Epidermal melanocyte (primary cell): ENCODE data around the gene IFNA13.
"Not testable (repeated sequence)": the region's sequence is repeated elsewhere in the genome, so short reads cannot be mapped to it uniquely, and the experiment has no call there.

Source experiments
- DNase-seq: peaks from one replicate; pipeline ENCODE4 v3.0.0; 2011; ENCODE audit warnings: low spot score; ENCODE audit not compliant: insufficient read length

Gene IFNA13

DNA sequence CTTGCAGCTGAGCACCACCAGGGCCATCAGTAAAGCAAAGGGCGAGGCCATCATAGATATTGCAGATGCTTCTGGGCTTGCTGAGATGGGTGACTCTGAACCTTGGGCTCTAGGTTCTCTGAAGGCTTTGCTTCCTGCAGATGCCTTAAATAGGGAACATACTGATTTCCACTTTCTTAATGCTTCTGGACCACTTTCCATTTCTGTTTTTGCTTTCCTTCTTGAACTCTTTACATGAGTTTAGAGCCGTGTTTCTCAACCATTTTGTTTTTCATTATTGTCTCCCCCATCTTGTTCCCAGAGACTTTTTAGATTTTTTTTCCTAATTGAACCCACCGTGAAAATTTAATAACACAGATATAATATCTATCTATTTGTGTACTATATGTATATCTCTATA lies at the start of gene IFNA13:
TSS of gene IFNA13 (minus strand) at position 101 of the 400 bp plus-strand sequence. CDS start at position 54, 47 bp downstream.
- DNase-seq = no peak

DNA sequence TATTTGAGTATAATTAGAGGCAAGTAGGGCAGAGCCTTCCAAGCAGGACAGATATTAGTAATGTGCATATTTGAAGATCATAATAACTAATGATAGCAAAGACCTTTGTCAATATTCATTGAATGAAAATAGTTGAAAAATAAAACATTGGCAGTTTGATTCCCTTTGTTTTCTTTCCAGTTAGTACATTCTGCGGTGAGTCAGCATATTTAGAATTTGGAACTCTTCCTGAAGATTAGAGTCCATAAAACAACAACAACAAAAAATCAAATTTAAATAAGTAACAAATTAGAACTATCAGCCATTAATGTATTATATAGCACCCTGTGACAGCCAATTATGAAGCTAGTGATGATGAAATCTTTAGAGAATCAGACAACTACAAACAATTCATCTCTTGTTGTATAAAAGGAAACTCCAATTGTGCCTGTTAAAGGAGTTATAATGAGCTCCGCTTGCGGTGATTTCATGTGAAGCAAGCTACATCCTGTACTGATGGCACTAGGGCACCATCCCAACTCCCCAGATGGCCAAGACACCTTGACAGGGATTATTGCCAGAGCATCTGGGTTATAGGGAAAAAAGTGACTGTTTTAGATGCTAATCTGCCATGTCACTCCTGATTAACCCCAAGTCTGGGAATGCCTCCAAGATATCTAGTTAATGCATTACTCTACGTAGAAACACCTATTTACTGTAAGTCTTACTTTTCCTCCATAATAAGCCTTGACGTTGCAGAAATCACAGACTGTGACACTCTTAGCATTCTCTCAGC lies 47.8 kb upstream of the IFNA13 start:
- DNase-seq = no peak

DNA sequence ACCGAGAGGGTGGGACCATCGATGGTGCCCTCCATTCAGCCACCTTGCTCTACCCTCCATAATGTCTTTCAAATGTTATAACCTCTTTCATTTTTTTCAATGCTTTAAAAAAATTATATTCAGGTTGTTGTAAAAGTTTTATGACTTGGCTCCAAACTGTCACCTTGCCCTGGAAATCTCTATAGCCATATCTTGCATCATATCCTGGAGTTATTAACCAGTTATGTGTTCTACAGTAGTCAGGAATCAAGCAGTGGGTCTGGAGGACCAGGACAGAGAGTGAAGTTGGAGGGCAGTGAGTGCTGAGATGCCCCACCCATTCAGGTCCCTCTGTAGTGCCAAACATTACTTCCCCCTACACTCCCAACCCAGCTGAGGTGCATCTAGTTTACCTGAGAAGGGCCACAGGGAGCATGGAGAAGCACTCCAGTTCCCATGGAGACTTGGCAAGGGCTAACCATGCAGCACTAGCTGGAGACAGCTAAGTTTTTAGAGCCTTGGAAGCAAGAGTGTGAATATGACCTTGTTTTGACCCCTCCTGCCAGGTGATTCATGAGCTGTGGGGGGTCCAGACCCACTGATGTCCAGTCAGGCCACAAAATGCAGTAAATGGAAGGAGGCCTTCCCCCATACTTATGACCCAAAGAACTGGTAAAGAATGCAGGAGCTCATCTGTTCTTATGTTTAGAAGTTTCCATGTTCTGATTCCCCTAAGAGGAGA lies 46.5 kb upstream of the IFNA13 start:
- DNase-seq = no peak

GRCh38 chr9:21413624-21414023 lies 45.8 kb upstream of the IFNA13 start:
- DNase-seq = no peak

GRCh38 chr9:21413151-21413550 lies 45.3 kb upstream of the IFNA13 start:
- no peak for DNase-seq

- no peak for DNase-seq
These were observed 44.2 kb upstream of the IFNA13 start for GRCh38 chr9:21412107-21412506.

- DNase-seq = no peak
These were observed 41.0 kb upstream of the IFNA13 start, which contains the start of gene IFNA8 for GRCh38 chr9:21408817-21409216. IFNA8 (plus strand) TSS chr9:21409117; CDS start chr9:21409177, 60 bp downstream.

DNA sequence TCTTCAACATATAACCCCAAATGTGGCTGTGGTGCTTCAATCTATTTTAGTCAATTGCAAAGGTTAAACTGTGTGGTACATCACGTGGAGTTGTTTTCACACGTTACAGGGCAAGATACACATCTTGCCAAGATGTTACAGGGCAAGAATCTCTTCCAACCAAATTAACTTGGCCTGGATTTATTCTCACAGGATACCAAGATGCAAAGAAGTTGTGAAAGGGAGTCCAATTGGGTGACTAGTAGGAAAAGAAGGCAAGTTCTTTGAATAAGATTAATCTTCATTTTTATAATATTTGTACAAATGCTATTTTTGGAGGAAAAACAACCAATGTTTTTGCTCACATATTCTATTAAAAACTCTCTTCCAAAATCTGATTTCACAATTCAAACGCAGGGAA lies 36.3 kb upstream of the IFNA13 start:
- DNase-seq = no peak

- DNase-seq = no peak
These were observed 34.8 kb upstream of the IFNA13 start for GRCh38 chr9:21402386-21403251.

DNA sequence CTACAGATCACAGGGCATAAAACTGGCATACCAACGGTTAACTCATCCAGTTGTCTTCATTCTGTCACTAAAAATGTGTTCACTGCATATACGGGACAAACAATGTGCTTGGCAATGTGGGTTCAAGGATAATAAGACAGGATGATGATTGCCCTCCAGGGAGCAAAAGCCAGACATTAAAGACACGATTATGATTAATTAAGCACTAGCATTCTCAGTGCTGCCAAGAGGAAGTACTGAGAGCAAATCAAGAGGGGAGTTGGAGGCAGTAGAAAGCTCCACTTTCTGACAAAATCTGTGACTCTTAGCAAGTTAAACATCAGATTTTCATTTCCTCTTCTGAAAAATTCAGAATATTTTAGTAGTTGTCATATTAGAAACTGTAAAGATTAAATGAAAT lies 32.1 kb upstream of the IFNA13 start:
- DNase-seq = no peak

DNA sequence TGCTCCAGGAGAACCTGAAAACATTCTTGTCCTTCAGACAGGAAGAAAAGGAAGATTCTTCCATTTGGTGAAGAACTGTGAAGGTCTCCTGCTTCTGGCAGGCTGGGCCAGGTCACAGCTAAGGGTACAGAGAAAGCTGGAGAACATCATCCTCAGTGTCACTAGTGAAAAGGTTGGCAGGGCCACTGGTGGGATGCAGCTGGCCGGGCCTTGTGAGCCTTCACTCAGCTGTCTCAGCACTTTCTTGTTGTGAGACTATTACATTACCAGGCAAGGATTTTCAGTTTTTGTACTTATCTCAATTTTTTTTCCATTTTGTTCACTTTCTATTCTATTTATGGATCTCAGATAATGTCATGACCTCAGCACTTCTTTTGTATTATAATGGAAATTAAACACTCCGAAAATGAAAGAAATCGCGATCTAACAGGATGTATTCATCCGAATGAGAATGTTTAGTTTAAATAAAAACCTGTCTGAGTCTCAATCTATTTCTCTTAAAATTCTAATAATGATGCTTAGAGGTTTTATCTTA lies 31.2 kb upstream of the IFNA13 start:
- no peak for DNase-seq

GRCh38 chr9:21395778-21396717 lies 28.2 kb upstream of the IFNA13 start:
- DNase-seq = no peak

GRCh38 chr9:21392270-21392669 lies 24.4 kb upstream of the IFNA13 start:
- DNase-seq = no peak

DNA sequence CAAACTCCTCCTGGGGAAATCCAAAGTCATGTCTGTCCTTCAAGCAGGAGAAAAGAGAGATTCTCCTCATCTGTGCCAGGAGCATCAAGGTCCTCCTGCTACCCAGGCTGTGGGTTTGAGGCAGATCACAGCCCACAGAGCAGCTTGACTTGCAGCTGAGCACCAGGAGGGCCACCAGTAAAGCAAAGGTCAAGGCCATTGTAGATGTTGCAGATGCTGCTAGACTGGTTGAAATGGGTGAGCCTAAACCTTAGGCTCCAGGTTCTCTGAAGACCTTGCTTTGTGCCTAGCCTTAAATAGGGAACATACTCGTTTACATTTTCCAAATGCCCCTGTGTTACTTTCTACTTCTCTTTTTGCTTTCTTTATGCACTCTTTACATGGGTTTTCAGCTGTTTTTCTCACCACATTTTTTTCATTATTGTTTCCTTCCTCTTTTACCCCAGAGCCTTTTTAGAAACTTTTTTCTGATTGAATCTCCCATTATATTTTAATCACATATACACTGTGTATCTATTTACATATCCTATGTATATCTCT lies 17.3 kb upstream of the IFNA13 start, which contains the start of gene IFNA2:
TSS of gene IFNA2 (minus strand) at position 268 of the 540 bp plus-strand sequence. CDS start at position 199, 69 bp downstream.
- DNase-seq = no peak

GRCh38 chr9:21383627-21384026 lies 15.8 kb upstream of the IFNA13 start:
- DNase-seq = no peak

GRCh38 chr9:21381448-21382339 lies 13.8 kb upstream of the IFNA13 start:
- no peak for DNase-seq

DNA sequence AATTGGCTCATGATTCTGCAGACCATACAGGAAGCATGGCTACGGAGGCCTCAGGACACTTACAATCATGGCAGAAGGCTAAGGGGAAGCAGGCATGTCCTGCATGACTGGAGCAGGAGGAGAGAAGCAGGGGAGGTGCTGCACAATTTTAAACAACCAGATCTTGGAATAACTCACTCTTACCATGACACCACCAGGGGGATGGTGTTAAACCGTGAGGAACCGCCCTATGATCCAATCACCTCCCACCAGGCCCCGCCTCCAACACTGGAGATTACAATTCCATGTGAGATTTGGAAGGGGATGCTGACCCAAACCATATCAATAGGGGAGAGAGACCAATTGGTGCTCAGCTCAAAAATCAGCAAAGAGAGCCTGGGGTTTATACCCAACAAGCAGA lies 3.6 kb upstream of the IFNA13 start:
- not testable (repeated sequence) for DNase-seq

DNA sequence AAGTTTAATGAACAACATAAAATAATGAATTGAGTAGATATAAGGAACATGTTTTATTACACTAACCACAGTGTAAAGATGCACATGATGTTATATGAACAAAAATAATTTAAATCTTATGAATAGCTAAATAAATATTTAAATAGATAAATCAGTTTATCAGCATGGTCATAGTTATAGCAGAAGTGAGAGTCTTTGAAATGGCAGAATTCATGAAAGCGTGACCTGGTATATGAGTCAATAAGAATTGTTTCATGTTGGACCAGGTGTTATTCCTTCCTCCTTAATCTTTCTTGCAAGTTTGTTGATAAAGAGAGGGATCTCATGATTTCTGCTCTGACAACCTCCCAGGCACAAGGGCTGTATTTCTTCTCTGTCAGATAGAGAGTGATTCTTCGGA lies 688 bp downstream of the IFNA13 start:
- not testable (repeated sequence) for DNase-seq

DNA sequence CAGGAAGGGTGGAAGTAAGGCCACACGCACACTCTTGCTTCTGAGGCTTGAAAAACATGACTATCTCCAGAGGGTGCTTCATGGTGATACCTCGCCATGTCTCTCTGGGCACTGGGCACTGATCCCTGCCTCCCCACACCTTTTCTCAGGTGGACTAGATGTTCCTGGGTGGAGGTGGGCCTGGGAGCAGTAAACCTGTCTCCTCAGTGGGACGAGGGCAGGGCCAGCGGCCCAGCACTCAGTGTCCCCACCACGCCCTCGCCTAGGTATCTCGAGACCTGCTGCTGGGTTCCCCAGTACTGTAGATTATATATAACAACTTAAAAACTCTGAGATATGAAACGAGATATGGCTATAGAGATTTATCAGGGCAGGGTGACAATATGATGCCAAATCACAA lies 5.6 kb downstream of the IFNA13 start:
- DNase-seq = no peak
